A673 (cell line): ENCODE measurements around the gene EFS. TPM values are rescaled to one million over a fixed set of nuclear protein-coding genes. Genes with fewer than 3 reads are reported as not detected.
A peak's percentile ranks its signal among the peaks of the same experiment; 100 is the strongest.

ENCODE experiments used
- BruUV-seq: library from RNA; stranded (reverse); fragments of 400-500 nt; replicated peaks from 2 replicates; lab custom pipeline; 2021; lab: Mats Ljungman, UMichigan
- CTCF ChIA-PET: fragments of 300-600 bp; sonication (Branson Sonifier 250); formaldehyde crosslinking; loops from one replicate; lab custom pipeline; 2022; ENCODE audit warnings: antibody characterized with exemption; lab: Charles Lee
- POLR2A ChIA-PET: fragments of 300-600 bp; sonication (Branson Sonifier 250); formaldehyde crosslinking; loops from one replicate; lab custom pipeline; 2022; ENCODE audit warnings: antibody characterized with exemption; ENCODE audit not compliant: low non-redundant PET; lab: Charles Lee
- DNase-seq: peaks from one replicate; pipeline ENCODE4 v3.0.0-alpha.2; 2015; ENCODE audit warnings: low spot score
- H3K27ac ChIP-seq: fragments of 200-600 bp; sonication (generic); 2 replicates; pipeline ENCODE4 v1.5.1; 2016; ENCODE audit warnings: mixed run types, low read depth, mild to moderate bottlenecking, mixed read lengths, antibody characterized with exemption, low read length; ENCODE audit not compliant: poor library complexity, severe bottlenecking
- H3K27me3 ChIP-seq: fragments of 200-600 bp; sonication (generic); replicated peaks from 2 replicates; pipeline ENCODE4 v1.6.1; 2017; ENCODE audit warnings: mixed run types, low read depth, mild to moderate bottlenecking, mixed read lengths, antibody characterized with exemption, low read length; ENCODE audit not compliant: insufficient read depth, poor library complexity
- H3K36me3 ChIP-seq: fragments of 200-600 bp; sonication (generic); 2 replicates; pipeline ENCODE4 v1.6.1; 2016; ENCODE audit warnings: mixed run types, mild to moderate bottlenecking, mixed read lengths, antibody characterized with exemption, low read length; ENCODE audit not compliant: insufficient read depth, poor library complexity, severe bottlenecking
- H3K4me1 ChIP-seq: fragments of 200-600 bp; sonication (generic); 2 replicates; pipeline ENCODE4 v1.6.1; 2017; ENCODE audit warnings: mixed run types, mild to moderate bottlenecking, mixed read lengths, antibody characterized with exemption, low read length; ENCODE audit not compliant: insufficient read depth, poor library complexity, severe bottlenecking
- H3K4me3 ChIP-seq: fragments of 200-600 bp; sonication (generic); 2 replicates; pipeline ENCODE4 v1.5.1; 2016; ENCODE audit warnings: low read depth, mixed run types, mild to moderate bottlenecking, mixed read lengths, low read length; ENCODE audit not compliant: poor library complexity, severe bottlenecking
- H3K9me3 ChIP-seq: fragments of 200-600 bp; sonication (generic); 2 replicates; pipeline ENCODE4 v1.6.1; 2016; ENCODE audit warnings: mixed run types, low read depth, mild to moderate bottlenecking, mixed read lengths, antibody characterized with exemption, low read length; ENCODE audit not compliant: poor library complexity, severe bottlenecking
- EZH2 ChIP-seq: fragments of 200-600 bp; sonication (generic); IDR thresholded peaks from 2 replicates; pipeline ENCODE4 v1.6.1; 2017; ENCODE audit warnings: borderline replicate concordance, low read depth, mild to moderate bottlenecking, mixed read lengths, antibody characterized with exemption, low read length; ENCODE audit not compliant: poor library complexity, severe bottlenecking
- intact Hi-C: fragments of 100-400 bp; cut with micrococcal nuclease; formaldehyde crosslinking; loops from one replicate; pipeline ENCODE4 v1.10.0; 2022; ENCODE audit not compliant: unreplicated experiment
- total RNA-seq: library from RNA; stranded (reverse); gene quantifications from 2 replicates; pipeline ENCODE4 v1.2.3, GENCODE V29; 2021
- TF ChIP-seq, protein P1 (sequence below): fragments of 300-800, 200-600 bp; sonication (generic); conservative IDR thresholded peaks from 2 replicates; pipeline ENCODE4 v1.5.1; 2017; ENCODE audit warnings: low read depth, mild to moderate bottlenecking, antibody characterized with exemption, low read length, moderate library complexity, mixed read lengths

Gene EFS
- total RNA-seq, 1 experiment from 2014 or later, result 55.9 TPM

DNA sequence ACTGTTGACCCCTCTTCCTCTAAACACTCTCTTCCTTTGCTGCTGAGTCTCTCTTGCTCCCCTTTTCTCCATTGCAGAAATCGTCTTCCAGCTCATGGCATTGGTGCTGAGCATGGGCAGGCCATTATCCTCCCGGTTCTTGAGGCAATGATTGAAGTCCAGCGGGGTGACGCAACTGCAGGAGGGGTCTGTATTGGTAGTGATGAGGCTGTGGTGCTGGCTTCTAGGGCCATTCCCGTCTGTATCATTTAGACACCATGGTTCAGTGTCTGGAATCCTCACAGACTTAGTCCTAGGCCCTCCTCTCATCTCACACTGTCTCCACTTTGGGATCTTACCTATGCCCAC, 11.6 kb downstream of the EFS start:
- BruUV-seq, result no TSS peak
- H3K27ac ChIP-seq, result no peak overlapping the region
- no peaks in the 10 kb centered on the region for H3K27me3 ChIP-seq
- H3K4me3 ChIP-seq, result no peak overlapping the region
- peaks cover 20% of the 10 kb centered on the region for H3K36me3 ChIP-seq
- intact Hi-C loops, result no loop called here
- no peak for TF ChIP-seq EZH2
- TF ChIP-seq, protein P1, sequence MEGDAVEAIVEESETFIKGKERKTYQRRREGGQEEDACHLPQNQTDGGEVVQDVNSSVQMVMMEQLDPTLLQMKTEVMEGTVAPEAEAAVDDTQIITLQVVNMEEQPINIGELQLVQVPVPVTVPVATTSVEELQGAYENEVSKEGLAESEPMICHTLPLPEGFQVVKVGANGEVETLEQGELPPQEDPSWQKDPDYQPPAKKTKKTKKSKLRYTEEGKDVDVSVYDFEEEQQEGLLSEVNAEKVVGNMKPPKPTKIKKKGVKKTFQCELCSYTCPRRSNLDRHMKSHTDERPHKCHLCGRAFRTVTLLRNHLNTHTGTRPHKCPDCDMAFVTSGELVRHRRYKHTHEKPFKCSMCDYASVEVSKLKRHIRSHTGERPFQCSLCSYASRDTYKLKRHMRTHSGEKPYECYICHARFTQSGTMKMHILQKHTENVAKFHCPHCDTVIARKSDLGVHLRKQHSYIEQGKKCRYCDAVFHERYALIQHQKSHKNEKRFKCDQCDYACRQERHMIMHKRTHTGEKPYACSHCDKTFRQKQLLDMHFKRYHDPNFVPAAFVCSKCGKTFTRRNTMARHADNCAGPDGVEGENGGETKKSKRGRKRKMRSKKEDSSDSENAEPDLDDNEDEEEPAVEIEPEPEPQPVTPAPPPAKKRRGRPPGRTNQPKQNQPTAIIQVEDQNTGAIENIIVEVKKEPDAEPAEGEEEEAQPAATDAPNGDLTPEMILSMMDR, result no peak
- peaks cover 5% of the 10 kb centered on the region for H3K4me1 ChIP-seq
- no peak for DNase-seq
- CTCF ChIA-PET, result no interaction called here
- POLR2A ChIA-PET, result interaction anchor here (0.5 to 1.0 kb wide), 2 partner anchors 26 to 301 kb away, joined by 3 to 4 read pairs; no protein-coding TSS in a partner anchor
- no peaks in the 10 kb centered on the region for H3K9me3 ChIP-seq

DNA sequence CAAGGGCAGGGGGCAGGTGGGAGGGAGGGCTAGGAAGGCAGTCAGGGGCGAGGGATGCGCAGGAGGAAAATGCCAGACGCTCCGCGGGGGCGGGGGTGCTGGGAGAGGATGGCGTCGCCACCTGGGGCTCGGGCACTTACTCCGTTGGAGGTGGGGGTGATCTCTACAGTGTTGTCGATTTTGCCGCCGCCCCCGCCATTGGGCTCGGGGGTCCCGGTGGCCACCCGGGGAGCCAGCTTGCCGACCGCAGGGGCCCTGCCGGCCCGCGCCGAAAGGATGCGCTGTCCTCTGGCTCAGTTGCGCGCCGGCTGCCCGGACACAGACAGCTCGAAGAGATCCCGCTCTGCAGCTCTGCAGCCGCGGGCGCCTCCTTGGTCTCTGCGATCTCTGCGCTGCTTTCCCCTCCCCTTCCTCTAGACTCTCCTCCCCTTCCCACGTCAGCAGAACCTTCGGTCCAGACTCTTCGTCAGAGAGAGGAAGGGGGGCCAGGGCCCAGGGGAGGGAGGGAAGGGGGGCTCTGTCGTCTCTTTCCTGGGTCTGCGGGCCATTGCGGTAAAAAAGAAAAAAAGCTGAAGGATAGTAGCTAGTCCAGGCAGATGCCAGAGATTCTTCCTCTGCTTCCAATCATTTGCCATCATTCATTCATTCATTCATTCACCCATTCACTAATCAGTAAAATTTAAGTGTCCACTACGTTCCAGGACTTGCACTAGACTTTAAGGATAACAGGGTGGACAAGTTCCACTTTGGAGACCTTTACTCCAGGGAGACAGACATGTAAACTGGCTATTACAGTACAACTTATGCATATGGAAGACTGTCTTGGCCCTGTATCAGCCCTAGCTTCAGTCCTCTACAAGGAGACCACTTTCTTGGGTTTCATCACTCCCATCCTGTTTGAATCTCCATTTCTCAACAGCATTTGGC, 12.2 kb downstream of the EFS start, which contains the start of gene SLC22A17:
SLC22A17 (minus strand) TSS at position 382 of the 927 bp plus-strand sequence.
- peak within 1 kb of the TSS; percentile 76 for H3K4me3 ChIP-seq
- TF ChIP-seq, protein P1, result no peak
- TF ChIP-seq EZH2, result no peak
- BruUV-seq, result no TSS peak

DNA sequence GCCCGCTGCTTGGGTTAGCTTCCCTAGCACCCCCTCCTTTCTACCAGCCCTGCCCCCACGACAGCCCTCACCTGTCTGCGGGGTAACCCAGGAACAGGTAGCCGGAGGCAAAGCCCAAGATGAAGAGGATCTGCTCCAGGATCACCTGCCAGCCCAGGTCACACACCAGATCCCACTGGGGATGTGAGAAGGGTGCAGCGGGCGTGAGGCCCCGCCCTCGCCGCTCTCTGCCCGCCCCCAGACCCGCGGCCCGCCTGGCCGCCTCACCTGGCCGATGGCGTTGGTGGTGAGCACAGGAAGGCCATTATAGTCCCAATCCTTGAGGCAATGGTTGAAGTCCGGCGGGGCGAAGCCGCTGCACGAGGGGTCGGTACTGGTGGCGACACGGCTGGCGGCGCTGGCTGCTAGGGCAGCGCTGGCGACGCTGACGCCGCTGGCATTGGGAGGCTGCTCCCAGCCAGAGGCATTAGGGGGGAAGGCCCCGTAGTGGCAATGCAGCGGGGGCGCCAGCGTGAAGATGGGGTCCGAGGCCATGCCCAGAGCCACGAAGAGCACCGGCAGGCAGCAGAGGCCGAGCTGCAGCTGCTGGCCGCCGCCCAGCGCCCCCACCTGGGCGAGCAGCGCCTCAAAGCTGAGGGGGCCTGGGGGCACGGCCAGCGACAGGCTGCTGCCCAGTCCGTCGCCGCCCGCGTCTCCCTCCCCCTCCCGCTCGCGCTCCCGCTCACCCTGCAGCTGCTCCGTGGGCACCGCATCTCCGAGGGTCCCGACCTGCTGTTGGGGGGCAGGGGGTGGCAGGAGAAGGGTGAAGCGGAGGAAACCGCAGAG, 13.1 kb downstream of the EFS start:
- no peaks in the 10 kb centered on the region for H3K9me3 ChIP-seq
- peak overlapping the region; percentile 76 for H3K4me3 ChIP-seq
- DNase-seq, result no peak
- POLR2A ChIA-PET, result no interaction called here
- TF ChIP-seq, protein P1, result no peak
- no peak for TF ChIP-seq EZH2
- no peaks in the 10 kb centered on the region for H3K27me3 ChIP-seq
- peak overlapping the region; percentile 61 for H3K27ac ChIP-seq
- intact Hi-C loops, result loop anchor here (1.0 kb wide), 1 partner anchor 16 kb away; no protein-coding TSS in a partner anchor
- no TSS peak for BruUV-seq
- H3K36me3 ChIP-seq, result peaks cover 7% of the 10 kb centered on the region
- CTCF ChIA-PET, result no interaction called here
- H3K4me1 ChIP-seq, result peaks cover 5% of the 10 kb centered on the region

More for the DNA sequence above, 12.2 kb downstream of the EFS start, which contains the start of gene SLC22A17:
- peak; percentile 91 for DNase-seq
- Histone ChIP-seq H3K36me3 (peaks cover 14% of the 10 kb centered on the region), H3K27me3 (no peaks in the 10 kb centered on the region), H3K27ac (peak within 1 kb of the TSS; percentile 61), H3K4me1 (peaks cover 5% of the 10 kb centered on the region), H3K9me3 (no peaks in the 10 kb centered on the region)
- POLR2A ChIA-PET, result no interaction called here
- intact Hi-C loops, result loop anchor here (1.0 kb wide), 1 partner anchor 16 kb away; no protein-coding TSS in a partner anchor
- CTCF ChIA-PET, result interaction anchor here (0.8 kb wide), 1 partner anchor 86 kb away, joined by 3 read pairs; no protein-coding TSS in a partner anchor
